OCI-M2 (cell line): ENCODE measurements around the gene MYLK.
"Not testable (repeated sequence)": the region's sequence is repeated elsewhere in the genome, so short reads cannot be mapped to it uniquely, and the experiment has no call there.

Source experiments
- DNase-seq: peaks from one replicate; lab custom pipeline; 2025; ENCODE audit not compliant: unreplicated experiment; lab: John Stamatoyannopoulos, UW

The MYLK gene

GRCh38 chr3:123755085-123755484, 129.0 kb downstream of the MYLK start:
- no peak for DNase-seq

- no peak for DNase-seq
These were observed 130.8 kb downstream of the MYLK start for GRCh38 chr3:123753286-123753685.

GRCh38 chr3:123752228-123752627, 131.9 kb downstream of the MYLK start:
- no peak for DNase-seq

GRCh38 chr3:123751433-123751832, 132.7 kb downstream of the MYLK start:
- DNase-seq: no peak

GRCh38 chr3:123750659-123751420, 133.3 kb downstream of the MYLK start:
- no peak for DNase-seq

- no peak for DNase-seq
These were observed 133.9 kb downstream of the MYLK start for GRCh38 chr3:123750209-123750608.

- no peak for DNase-seq
These were observed 134.4 kb downstream of the MYLK start for GRCh38 chr3:123749711-123750110.

- no peak for DNase-seq
These were observed 138.8 kb downstream of the MYLK start for GRCh38 chr3:123745184-123745855.

GRCh38 chr3:123744064-123744463, 140.1 kb downstream of the MYLK start:
- DNase-seq: no peak

GRCh38 chr3:123743121-123743520, 141.0 kb downstream of the MYLK start:
- no peak for DNase-seq

- DNase-seq: no peak
These were observed 143.1 kb downstream of the MYLK start for GRCh38 chr3:123741041-123741511.

GRCh38 chr3:123740391-123740822, 143.7 kb downstream of the MYLK start:
- no peak for DNase-seq

- DNase-seq: no peak
These were observed 144.4 kb downstream of the MYLK start for GRCh38 chr3:123739754-123740153.

GRCh38 chr3:123739106-123739505, 145.0 kb downstream of the MYLK start:
- no peak for DNase-seq

GRCh38 chr3:123738522-123738921, 145.6 kb downstream of the MYLK start:
- not testable (repeated sequence) for DNase-seq

GRCh38 chr3:123737168-123737567, 147.0 kb downstream of the MYLK start:
- no peak for DNase-seq

- DNase-seq: no peak
These were observed 148.7 kb downstream of the MYLK start for GRCh38 chr3:123735456-123735855.

- DNase-seq: no peak
These were observed 149.6 kb downstream of the MYLK start for GRCh38 chr3:123734527-123734902.

- DNase-seq: no peak
These were observed 150.2 kb downstream of the MYLK start for GRCh38 chr3:123733805-123734526.

- no peak for DNase-seq
These were observed 150.8 kb downstream of the MYLK start for GRCh38 chr3:123733341-123733740.

GRCh38 chr3:123732447-123732846, 151.7 kb downstream of the MYLK start:
- DNase-seq: no peak

GRCh38 chr3:123730829-123731228, 153.3 kb downstream of the MYLK start:
- no peak for DNase-seq
